Activated CD8-positive, alpha-beta memory T cell treated with anti-CD3 and anti-CD28 coated beads for 24 hours (primary cell): ENCODE data around the gene CACNA1E.

ENCODE experiments used
- DNase-seq: peaks from one replicate; pipeline ENCODE4 v3.0.0-alpha.2; 2020

The CACNA1E gene

GRCh38 chr1:181485287-181486097 is 2.2 kb downstream of the CACNA1E start:
- no peak for DNase-seq

- no peak for DNase-seq
Observed at GRCh38 chr1:181486098-181486420, 2.7 kb downstream of the CACNA1E start.

- no peak for DNase-seq
Observed at GRCh38 chr1:181488866-181489265, 5.5 kb downstream of the CACNA1E start.

GRCh38 chr1:181490276-181490675 is 7.0 kb downstream of the CACNA1E start:
- DNase-seq, result no peak

GRCh38 chr1:181490740-181491712 is 7.7 kb downstream of the CACNA1E start:
- no peak for DNase-seq

- no peak for DNase-seq
Observed at GRCh38 chr1:181493166-181493565, 9.8 kb downstream of the CACNA1E start.

GRCh38 chr1:181493885-181494284 is 10.6 kb downstream of the CACNA1E start:
- no peak for DNase-seq

GRCh38 chr1:181496759-181497158 is 13.4 kb downstream of the CACNA1E start:
- no peak for DNase-seq

GRCh38 chr1:181497870-181498269 is 14.6 kb downstream of the CACNA1E start:
- no peak for DNase-seq

GRCh38 chr1:181499825-181500224 is 16.5 kb downstream of the CACNA1E start:
- no peak for DNase-seq

- DNase-seq, result no peak
Observed at GRCh38 chr1:181500636-181501035, 17.3 kb downstream of the CACNA1E start.

GRCh38 chr1:181501612-181502011 is 18.3 kb downstream of the CACNA1E start:
- DNase-seq, result no peak

GRCh38 chr1:181503171-181503810 is 20.0 kb downstream of the CACNA1E start:
- no peak for DNase-seq

- no peak for DNase-seq
Observed at GRCh38 chr1:181504399-181504842, 21.1 kb downstream of the CACNA1E start.

- no peak for DNase-seq
Observed at GRCh38 chr1:181506563-181507353, 23.4 kb downstream of the CACNA1E start.

GRCh38 chr1:181508486-181509165 is 25.3 kb downstream of the CACNA1E start:
- DNase-seq, result no peak

GRCh38 chr1:181513786-181514297 is 30.5 kb downstream of the CACNA1E start:
- DNase-seq, result no peak

GRCh38 chr1:181514298-181515290 is 31.3 kb downstream of the CACNA1E start:
- no peak for DNase-seq

- no peak for DNase-seq
Observed at GRCh38 chr1:181516706-181517105, 33.4 kb downstream of the CACNA1E start.

- no peak for DNase-seq
Observed at GRCh38 chr1:181517181-181517875, 34.0 kb downstream of the CACNA1E start.
